Prostate gland (tissue), 2 donors: Measurements from ENCODE around the gene CMTM8. TPM values are rescaled to one million over a fixed set of nuclear protein-coding genes. Genes with fewer than 3 reads are reported as not detected.

Experiments
- DNase-seq: peaks from one replicate; pipeline ENCODE4 v3.0.0-alpha.2; 2019; ENCODE audit warnings: low spot score
- H3K27ac ChIP-seq, 2 donors: fragments of 200-600 bp; sonication (generic); 2 replicates each; pipeline ENCODE4 v1.5.1; 2017 to 2019
- H3K27me3 ChIP-seq: fragments of 200-600 bp; sonication (generic); replicated peaks from 2 replicates; pipeline ENCODE4 v1.5.1; 2019; ENCODE audit not compliant: insufficient read depth
- H3K36me3 ChIP-seq, 2 donors: fragments of 200-600 bp; sonication (generic); 1 replicate in 1 of 2; 2 replicates in 1 of 2; pipeline versions ENCODE4 v1.5.1 to v1.8.1; 2017 to 2019
- H3K4me1 ChIP-seq: fragments of 200-600 bp; sonication (generic); replicated peaks from 2 replicates; pipeline ENCODE4 v1.5.1; 2019
- H3K4me3 ChIP-seq, 2 donors: fragments of 200-600 bp; sonication (generic); 2 replicates each; pipeline ENCODE4 v1.5.1; 2017 to 2019
- H3K9me3 ChIP-seq: fragments of 200-600 bp; sonication (generic); 2 replicates; pipeline ENCODE4 v1.5.1; 2017
- POLR2A ChIP-seq: fragments of 450-650 bp; IDR thresholded peaks from one replicate; pipeline ENCODE4 v1.6.1; 2016; ENCODE audit warnings: antibody characterized with exemption, mild to moderate bottlenecking
- POLR2AphosphoS5 ChIP-seq: sonication (generic); formaldehyde crosslinking; IDR thresholded peaks from one replicate; pipeline ENCODE4 v1.6.1; 2017; ENCODE audit warnings: antibody characterized with exemption
- WGBS: methylation state at CpG from one replicate; pipeline ENCODE4 v1.1.5; 2018; 5-methylcytosine and 5-hydroxymethylcytosine counted together
- intact Hi-C: fragments of 100-400 bp; cut with DNase I; formaldehyde crosslinking; loops from one replicate; pipeline ENCODE4 v1.14.2; 2022
- total RNA-seq, 2 donors: library from RNA; depleted of rRNA; stranded (reverse); fragments of >200 nt; gene quantifications; one replicate each; pipeline ENCODE4 v1.1.0, GENCODE V29; 2016
- TF ChIP-seq, protein P1 (sequence below), 4 experiments: fragments of 200-600 bp in 2 of 4; fragments of 450-650 bp in 2 of 4; sonication (generic) in 2 of 4; IDR thresholded peaks; 1 replicate in 3 of 4; 2 replicates in 1 of 4; pipeline ENCODE4 v1.5.1; 2016 to 2019; ENCODE audit warnings: antibody characterized with exemption in 4 of 4, mild to moderate bottlenecking in 2 of 4, moderate library complexity in 2 of 4

The CMTM8 gene
- total RNA-seq, 2 donors from 2014 or later, result 28.8 to 30.3 TPM

DNA sequence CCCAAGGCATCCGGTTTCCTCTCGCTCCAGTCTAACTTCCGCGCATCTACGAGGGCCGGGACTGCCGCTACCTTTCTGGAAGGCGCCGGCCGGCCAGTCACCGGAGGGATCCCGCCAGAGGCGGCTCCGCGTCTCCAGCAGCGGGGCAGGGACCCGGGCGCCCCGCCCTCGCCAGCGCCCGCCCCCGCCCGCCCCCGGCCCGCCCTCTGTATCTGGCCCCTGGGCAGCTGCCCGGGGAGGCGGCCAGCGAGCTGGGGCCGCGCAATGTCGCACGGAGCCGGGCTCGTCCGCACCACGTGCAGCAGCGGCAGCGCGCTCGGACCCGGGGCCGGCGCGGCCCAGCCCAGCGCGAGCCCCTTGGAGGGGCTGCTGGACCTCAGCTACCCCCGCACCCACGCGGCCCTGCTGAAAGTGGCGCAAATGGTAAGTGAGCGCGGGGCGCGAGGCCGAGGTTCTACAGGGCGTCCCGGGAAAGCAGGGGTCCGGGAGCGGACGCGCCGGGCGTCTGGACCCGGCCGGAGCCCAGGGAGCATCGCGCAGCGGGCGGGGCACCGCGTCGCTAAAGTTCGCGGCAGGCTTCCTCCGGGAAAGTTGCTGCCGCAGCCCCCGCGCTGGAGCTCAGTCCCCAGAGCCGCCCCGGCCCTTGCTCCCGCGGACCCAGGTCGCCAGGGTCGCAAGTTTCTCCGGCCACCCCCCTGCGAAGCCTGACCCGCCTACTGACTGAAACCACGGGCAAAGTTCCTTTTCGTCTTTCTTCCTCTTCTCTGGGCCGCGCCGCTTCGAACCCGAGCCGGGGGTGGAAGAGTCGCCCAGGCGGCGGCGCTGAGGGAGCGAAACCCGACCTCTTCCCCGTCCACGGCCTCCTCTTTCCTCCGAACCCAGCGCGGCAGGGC, 153.4 kb downstream of the CMTM8 start, which contains the start of gene CMTM7:
Gene CMTM7, plus strand, starts transcription at position 211 of the 893 bp plus-strand sequence. Its CDS starts 54 bp downstream, at position 265.
- no peaks in the 10 kb centered on the region for H3K4me1 ChIP-seq
- H3K4me3 ChIP-seq, result peak within 1 kb of the TSS; percentile 64 to 68
- intact Hi-C loops, result loop anchor here (5.0 kb wide), 1 partner anchor 80 kb away; no protein-coding TSS in a partner anchor
- peak within 1 kb of the TSS; percentile 62 to 71 for H3K27ac ChIP-seq
- no peaks in the 10 kb centered on the region for H3K27me3 ChIP-seq
- H3K9me3 ChIP-seq, result no peaks in the 10 kb centered on the region
- no peak for TF ChIP-seq POLR2AphosphoS5
- peak; percentile 78 for TF ChIP-seq POLR2A
- TF ChIP-seq, protein P1, sequence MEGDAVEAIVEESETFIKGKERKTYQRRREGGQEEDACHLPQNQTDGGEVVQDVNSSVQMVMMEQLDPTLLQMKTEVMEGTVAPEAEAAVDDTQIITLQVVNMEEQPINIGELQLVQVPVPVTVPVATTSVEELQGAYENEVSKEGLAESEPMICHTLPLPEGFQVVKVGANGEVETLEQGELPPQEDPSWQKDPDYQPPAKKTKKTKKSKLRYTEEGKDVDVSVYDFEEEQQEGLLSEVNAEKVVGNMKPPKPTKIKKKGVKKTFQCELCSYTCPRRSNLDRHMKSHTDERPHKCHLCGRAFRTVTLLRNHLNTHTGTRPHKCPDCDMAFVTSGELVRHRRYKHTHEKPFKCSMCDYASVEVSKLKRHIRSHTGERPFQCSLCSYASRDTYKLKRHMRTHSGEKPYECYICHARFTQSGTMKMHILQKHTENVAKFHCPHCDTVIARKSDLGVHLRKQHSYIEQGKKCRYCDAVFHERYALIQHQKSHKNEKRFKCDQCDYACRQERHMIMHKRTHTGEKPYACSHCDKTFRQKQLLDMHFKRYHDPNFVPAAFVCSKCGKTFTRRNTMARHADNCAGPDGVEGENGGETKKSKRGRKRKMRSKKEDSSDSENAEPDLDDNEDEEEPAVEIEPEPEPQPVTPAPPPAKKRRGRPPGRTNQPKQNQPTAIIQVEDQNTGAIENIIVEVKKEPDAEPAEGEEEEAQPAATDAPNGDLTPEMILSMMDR (IDR thresholded peaks at IDR 0.05), result peak in 1 of 4 experiments; percentile 1
- H3K36me3 ChIP-seq, result no peaks in the 10 kb centered on the region
- DNase-seq, result peak; percentile 59
- under 1% methylated on average over 92 of the region's 107 CpGs for WGBS

DNA sequence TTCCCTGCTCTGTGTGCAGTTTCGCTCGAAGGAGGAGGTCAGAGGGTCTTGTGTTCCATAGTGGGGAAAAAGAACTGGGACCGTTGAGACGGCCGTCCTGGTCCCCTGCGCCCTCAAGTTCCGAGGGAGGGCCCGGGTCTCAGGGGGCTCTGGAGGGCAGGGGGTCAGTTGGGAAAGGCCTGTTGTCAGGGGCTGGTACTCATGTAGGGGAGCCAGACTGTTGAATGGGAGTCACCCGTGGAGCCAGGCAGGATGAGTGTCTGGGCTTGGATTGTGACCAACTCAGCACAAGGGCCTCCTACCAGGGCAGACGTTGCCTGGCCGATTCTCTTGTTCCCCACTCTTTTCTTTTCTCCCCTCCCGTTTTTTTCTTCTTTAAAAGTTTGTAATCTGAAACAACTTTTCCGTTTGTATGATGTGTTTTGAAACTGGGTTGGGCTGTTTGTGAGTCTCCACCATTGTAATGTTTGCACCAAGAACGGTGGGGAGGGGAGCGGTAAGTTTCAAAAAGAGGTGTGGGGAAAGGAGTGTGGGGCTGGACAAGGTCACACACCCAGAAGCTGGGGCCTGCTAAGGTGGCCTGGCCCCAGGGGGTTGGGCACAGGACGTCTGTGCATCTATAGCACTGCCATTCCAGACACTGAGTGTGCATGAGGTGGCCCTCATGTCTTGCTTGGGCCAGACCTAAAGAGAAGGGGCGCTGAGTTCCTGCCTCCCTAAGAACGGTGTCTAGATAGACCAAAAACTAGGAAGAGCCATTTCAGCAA, 154.2 kb downstream of the CMTM8 start:
- Histone ChIP-seq H3K27me3 (no peaks in the 10 kb centered on the region), H3K9me3 (no peaks in the 10 kb centered on the region), H3K27ac (peak overlapping the region; percentile 62 to 71), H3K36me3 (no peaks in the 10 kb centered on the region), H3K4me1 (no peaks in the 10 kb centered on the region), H3K4me3 (peak overlapping the region; percentile 64 to 68)
- DNase-seq, result peak; percentile 16
- intact Hi-C loops, result loop anchor here (5.0 kb wide), 1 partner anchor 80 kb away; no protein-coding TSS in a partner anchor
- 30% methylated on average over 18 of the region's 18 CpGs for WGBS
- TF ChIP-seq, protein P1 (IDR thresholded peaks at IDR 0.05), result no peak
- no peak for TF ChIP-seq POLR2AphosphoS5
- no peak for TF ChIP-seq POLR2A

- TF ChIP-seq, protein P1 (IDR thresholded peaks at IDR 0.05), result no peak
- TF ChIP-seq POLR2A (no peak), POLR2AphosphoS5 (no peak)
- Histone ChIP-seq H3K4me3 (no peak overlapping the region), H3K36me3 (no peaks in the 10 kb centered on the region), H3K27me3 (no peaks in the 10 kb centered on the region), H3K9me3 (no peaks in the 10 kb centered on the region), H3K27ac (no peak overlapping the region), H3K4me1 (no peaks in the 10 kb centered on the region)
- WGBS, result 63% methylated on average over 2 of the region's 2 CpGs
- DNase-seq, result no peak
- intact Hi-C loops, result no loop called here
These were observed 157.0 kb downstream of the CMTM8 start for GRCh38 chr3:32395496-32395895.

DNA sequence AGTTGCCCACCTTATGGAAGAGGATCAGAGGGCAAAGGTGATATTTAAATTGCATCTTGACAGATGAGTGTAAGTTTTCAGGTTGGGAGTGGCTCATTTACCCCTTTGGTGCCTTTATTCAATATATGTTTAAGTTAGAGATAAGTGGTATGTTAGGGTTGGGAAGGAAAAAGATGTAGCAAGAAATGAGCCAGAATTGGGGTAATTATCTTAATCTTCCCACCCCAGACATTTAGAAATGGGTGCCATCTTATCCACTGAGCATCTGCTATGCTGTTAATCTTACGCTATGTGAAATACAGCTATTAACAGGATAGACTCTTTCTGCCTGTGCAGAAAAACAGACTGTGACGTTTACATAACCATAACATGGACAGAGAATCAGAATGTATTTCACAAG, 159.5 kb downstream of the CMTM8 start:
- no peak overlapping the region for H3K4me3 ChIP-seq
- WGBS, result 57% methylated on average over 2 of the region's 2 CpGs
- TF ChIP-seq POLR2AphosphoS5 (no peak), POLR2A (no peak)
- TF ChIP-seq, protein P1 (IDR thresholded peaks at IDR 0.05), result no peak
- H3K27me3 ChIP-seq, result no peaks in the 10 kb centered on the region
- no peaks in the 10 kb centered on the region for H3K36me3 ChIP-seq
- no peak for DNase-seq
- intact Hi-C loops, result no loop called here
- no peaks in the 10 kb centered on the region for H3K4me1 ChIP-seq
- H3K27ac ChIP-seq, result no peak overlapping the region
- H3K9me3 ChIP-seq, result no peaks in the 10 kb centered on the region
